Subcutaneous abdominal adipose tissue (tissue), 5 donors: ENCODE data around the gene ZMYND8.
"Not testable (repeated sequence)": the region's sequence is repeated elsewhere in the genome, so short reads cannot be mapped to it uniquely, and the experiment has no call there.

ENCODE experiments used
- H3K27ac ChIP-seq: one replicate; pipeline ENCODE4 v1.7.0; 2013; ENCODE audit warnings: low read depth, mild to moderate bottlenecking, inconsistent platforms, low read length, moderate library complexity
- H3K27me3 ChIP-seq, 5 donors: one replicate each; pipeline ENCODE4 v1.7.0; 2013; ENCODE audit warnings: low read length in 5 of 5, inconsistent platforms in 1 of 5; ENCODE audit not compliant: control insufficient read depth in 5 of 5, insufficient read depth in 4 of 5
- H3K36me3 ChIP-seq, 5 donors: one replicate each; pipeline ENCODE4 v1.7.0; 2013; ENCODE audit warnings: low read length in 5 of 5; ENCODE audit not compliant: control insufficient read depth in 5 of 5, insufficient read depth in 5 of 5
- H3K4me1 ChIP-seq, 5 donors: one replicate each; pipeline ENCODE4 v1.7.0; 2013; ENCODE audit warnings: low read length in 5 of 5, mild to moderate bottlenecking in 3 of 5, moderate library complexity in 1 of 5; ENCODE audit not compliant: control insufficient read depth in 5 of 5, insufficient read depth in 5 of 5
- H3K4me3 ChIP-seq, 5 donors: one replicate each; pipeline ENCODE4 v1.7.0; 2013; ENCODE audit warnings: low read length in 5 of 5, low read depth in 1 of 5
- H3K9ac ChIP-seq, 5 donors: one replicate each; pipeline ENCODE4 v1.7.0; 2013; ENCODE audit warnings: low read length in 5 of 5, mild to moderate bottlenecking in 4 of 5, moderate library complexity in 3 of 5
- H3K9me3 ChIP-seq, 5 donors: one replicate each; pipeline ENCODE4 v1.7.0; 2013; ENCODE audit warnings: low read length in 5 of 5; ENCODE audit not compliant: control insufficient read depth in 5 of 5
- donor health status: healthy.
- donor health status: healthy.
- donor health status: healthy.
- donor health status: healthy.
- donor health status: healthy.

Gene ZMYND8

DNA sequence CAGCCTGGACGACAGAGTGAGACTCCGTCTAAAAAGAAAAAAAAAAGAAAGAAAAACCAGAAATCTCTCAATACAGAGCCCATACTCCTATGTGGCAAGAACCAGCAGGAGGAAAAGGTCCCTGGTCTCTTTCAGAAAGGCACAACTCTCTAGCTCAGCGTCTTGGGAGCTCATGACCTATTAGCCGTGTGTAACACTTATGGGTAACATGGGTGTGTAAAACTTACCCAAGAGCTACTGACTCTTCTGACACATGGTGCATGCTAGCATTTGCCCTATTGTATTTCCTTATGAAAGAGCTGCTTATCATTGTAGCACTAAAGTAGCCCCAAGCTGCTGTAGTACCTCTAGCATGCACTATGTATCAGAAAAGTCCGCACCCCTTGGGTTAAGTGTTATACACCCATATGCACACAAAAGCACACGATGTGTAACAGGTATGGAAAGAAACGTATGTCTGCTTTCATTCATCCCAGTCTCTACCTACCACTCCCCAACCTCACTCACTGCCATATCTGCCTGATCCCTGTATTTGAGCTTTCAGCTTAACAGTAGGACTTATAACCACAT is 85.4 kb downstream of the ZMYND8 start:
- Histone ChIP-seq H3K27me3 (no peaks in the 10 kb centered on the region), H3K9ac (no peak overlapping the region), H3K36me3 (peaks cover 0 to 34% (median 26%) of the 10 kb centered on the region in 5 donors), H3K4me3 (no peak overlapping the region), H3K27ac (no peak overlapping the region), H3K9me3 (no peaks in the 10 kb centered on the region), H3K4me1 (peaks cover 2 to 27% (median 21%) of the 10 kb centered on the region in 5 donors)

DNA sequence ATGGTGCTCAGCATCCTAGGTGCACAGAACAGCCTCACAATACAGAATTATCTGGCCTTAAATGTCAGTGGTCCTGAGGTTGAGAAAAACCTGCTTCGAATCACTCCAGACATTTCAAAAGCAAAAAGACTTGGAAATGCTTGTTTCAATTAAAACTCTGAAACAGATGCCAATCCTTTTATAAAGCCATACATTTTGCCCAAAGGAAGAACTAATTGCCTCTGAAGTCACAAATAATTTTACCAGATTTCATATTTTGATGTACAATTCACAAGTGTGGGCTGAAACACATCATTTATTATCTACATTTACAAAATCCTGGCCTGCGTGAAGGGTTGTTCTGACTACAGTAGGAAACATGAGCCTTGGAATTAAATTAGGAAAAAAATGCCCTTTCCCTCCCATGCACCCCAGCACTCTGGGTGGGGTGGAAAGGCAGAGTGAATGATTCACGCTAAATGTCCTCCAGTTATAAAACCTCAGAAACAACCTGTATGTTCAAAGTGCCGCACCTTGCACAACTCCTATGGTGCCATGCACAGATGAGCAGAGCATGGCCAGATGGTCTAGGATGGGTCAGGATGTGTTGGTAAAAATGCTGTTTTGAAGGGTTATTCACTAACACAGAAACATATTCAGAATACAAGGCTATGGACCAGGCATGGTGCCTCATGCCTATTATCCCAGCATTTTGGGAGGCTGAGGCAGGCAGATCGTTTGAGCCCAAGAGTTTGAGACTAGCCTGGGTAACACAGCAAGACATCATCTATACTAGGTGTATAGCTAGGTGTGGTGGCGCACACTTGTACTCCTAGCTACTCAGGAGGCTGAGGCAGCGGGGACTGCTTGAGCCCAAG is 87.0 kb downstream of the ZMYND8 start:
- Histone ChIP-seq H3K4me3 (no peak overlapping the region), H3K9me3 (no peaks in the 10 kb centered on the region), H3K36me3 (peaks cover 0 to 32% (median 21%) of the 10 kb centered on the region in 5 donors), H3K9ac (no peak overlapping the region), H3K27me3 (no peaks in the 10 kb centered on the region), H3K4me1 (peaks cover 2 to 22% (median 13%) of the 10 kb centered on the region in 5 donors), H3K27ac (no peak overlapping the region)

DNA sequence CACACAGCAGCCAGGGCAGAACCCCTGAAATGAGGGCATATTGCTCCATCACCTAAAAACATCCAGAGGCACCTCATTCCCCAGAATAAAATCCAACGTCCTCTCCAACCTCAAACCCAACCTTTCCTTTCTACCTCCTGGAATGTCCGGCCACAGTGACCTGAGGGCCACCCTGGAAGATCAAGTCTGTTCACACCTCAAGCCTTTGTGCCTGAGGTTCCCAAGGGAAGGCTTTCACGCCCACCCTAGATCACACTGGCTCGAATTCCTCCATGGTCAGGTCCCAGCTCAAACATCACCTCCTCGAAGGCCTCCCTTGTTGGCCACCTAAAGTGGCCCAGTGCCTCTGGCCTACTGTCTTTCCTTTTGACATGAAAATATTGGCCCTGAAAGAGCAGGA is 88.9 kb downstream of the ZMYND8 start:
- Histone ChIP-seq H3K27ac (no peak overlapping the region), H3K4me3 (no peak overlapping the region), H3K27me3 (no peaks in the 10 kb centered on the region), H3K9ac (no peak overlapping the region), H3K4me1 (peaks cover 0 to 14% (median 9%) of the 10 kb centered on the region in 5 donors), H3K9me3 (no peaks in the 10 kb centered on the region), H3K36me3 (peaks cover 0 to 41% (median 22%) of the 10 kb centered on the region in 5 donors)

DNA sequence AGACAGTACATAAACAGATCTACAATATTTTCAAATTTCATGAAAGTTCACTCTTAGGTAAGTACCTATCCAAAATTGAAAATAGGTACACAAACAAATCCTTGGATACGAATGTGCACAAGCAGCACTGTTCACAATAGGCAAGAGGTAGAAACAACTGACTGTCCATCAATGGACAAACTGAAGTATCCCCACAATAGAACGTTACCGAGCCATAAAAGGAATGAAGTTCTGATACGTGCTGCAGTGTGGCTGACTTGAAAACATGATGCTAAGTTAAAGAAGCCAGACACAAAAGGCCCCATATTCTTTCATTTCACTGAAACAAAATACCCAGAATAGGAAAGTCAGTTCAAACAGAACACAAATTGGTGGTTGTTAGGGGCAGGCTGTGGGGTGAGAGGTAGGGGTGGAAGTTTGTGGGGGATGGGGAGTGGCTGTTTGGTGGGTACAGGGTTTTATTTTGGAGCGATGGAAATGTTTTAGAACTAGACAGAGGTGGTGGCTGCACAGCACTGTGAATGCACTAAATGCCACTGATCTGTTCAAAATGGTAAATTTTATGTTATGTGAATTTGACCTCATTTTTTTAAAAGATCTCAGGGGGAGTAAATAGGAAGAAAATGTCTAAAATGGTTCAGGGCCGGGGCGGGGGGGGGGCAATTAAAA is 89.5 kb downstream of the ZMYND8 start:
- H3K9me3 ChIP-seq = no peaks in the 10 kb centered on the region
- H3K36me3 ChIP-seq = peaks cover 0 to 47% (median 27%) of the 10 kb centered on the region in 5 donors
- no peak overlapping the region for H3K27ac ChIP-seq

DNA sequence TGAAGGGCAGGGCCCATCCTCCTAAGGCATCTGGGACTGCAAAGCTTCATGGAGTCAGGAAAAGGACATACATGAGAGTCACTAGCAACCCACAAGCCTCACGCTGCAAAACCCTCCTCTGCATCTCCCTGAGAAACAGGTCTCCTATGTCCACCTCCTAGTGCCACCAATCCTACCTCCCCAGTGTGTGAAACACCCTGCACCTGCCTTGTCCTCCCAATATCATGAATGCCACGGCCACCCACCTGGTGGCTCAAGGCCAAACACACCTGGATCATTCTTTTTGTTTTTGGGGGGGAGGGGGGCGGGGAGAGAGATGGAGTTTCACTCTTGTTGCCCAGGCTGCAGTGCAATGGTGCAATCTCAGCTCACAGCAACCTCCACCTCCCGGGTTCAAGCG is 90.5 kb downstream of the ZMYND8 start:
- Histone ChIP-seq H3K4me3 (no peak overlapping the region), H3K4me1 (peaks cover 0 to 13% (median 9%) of the 10 kb centered on the region in 5 donors), H3K27ac (no peak overlapping the region), H3K36me3 (peaks cover 0 to 54% (median 32%) of the 10 kb centered on the region in 5 donors), H3K27me3 (no peaks in the 10 kb centered on the region), H3K9ac (no peak overlapping the region), H3K9me3 (no peaks in the 10 kb centered on the region)

More for the DNA sequence above, 89.5 kb downstream of the ZMYND8 start:
- Histone ChIP-seq H3K4me1 (peaks cover 0 to 13% (median 9%) of the 10 kb centered on the region in 5 donors), H3K9ac (no peak overlapping the region), H3K4me3 (no peak overlapping the region), H3K27me3 (no peaks in the 10 kb centered on the region)

DNA sequence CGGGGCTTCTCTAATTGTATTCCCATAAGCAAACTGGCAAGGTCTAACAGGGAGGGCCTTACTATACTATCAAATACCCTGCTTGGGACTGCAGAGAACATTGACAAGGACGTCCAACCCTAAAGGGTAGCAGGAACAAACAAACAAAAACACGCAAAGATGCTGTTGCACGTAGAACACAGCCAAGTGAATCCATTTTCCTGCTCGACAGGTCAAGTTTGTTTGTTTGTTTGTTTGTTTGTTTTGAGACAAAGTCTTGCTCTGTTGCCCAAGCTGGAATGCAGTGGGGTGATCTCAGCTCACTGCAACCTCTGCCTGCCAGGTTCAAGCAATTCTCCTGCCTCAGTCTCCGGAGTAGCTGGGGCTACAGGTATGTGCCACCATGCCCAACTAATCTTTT is 91.3 kb downstream of the ZMYND8 start:
- H3K36me3 ChIP-seq = peaks cover 0 to 61% (median 36%) of the 10 kb centered on the region in 5 donors
- H3K9me3 ChIP-seq = no peaks in the 10 kb centered on the region
- H3K9ac ChIP-seq = no peak overlapping the region
- no peak overlapping the region for H3K4me3 ChIP-seq
- H3K4me1 ChIP-seq = peaks cover 0 to 13% (median 9%) of the 10 kb centered on the region in 5 donors
- H3K27ac ChIP-seq = no peak overlapping the region
- H3K27me3 ChIP-seq = no peaks in the 10 kb centered on the region

DNA sequence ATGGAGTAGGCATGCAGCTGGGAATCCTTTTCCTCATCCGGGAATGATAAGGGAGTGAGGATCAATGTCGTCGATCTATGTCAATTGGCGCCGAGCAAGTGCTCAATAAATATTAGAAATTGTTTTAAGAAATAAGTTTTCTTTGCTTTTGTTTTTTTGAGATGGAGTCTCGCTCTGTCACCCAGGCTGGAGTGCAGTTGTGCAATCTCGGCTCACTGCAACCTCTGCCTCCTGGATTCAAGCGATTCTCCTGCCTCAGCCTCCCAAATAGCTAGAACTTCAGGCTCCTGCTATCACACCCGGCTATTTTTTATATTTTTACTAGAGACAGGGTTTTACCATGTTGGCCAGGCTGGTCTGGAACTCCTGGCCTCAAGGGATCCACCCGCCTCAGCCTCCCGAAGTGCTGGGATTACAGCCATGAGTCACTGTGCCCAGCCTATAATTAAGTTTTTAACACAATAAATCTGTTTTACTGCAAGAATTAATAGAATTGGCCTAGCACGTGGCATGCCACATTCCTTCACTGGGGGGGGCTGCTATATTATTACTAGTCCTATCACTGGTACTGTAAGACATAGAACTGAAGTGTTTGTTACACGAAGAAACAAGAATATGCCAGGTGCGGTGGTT is 92.2 kb downstream of the ZMYND8 start:
- not testable (repeated sequence) for H3K9me3 ChIP-seq, H3K27me3 ChIP-seq, H3K27ac ChIP-seq, H3K4me3 ChIP-seq, H3K9ac ChIP-seq
- Histone ChIP-seq H3K4me1 (peaks cover 0 to 13% (median 9%) of the 10 kb centered on the region in 5 donors), H3K36me3 (peaks cover 0 to 63% (median 38%) of the 10 kb centered on the region in 5 donors)

DNA sequence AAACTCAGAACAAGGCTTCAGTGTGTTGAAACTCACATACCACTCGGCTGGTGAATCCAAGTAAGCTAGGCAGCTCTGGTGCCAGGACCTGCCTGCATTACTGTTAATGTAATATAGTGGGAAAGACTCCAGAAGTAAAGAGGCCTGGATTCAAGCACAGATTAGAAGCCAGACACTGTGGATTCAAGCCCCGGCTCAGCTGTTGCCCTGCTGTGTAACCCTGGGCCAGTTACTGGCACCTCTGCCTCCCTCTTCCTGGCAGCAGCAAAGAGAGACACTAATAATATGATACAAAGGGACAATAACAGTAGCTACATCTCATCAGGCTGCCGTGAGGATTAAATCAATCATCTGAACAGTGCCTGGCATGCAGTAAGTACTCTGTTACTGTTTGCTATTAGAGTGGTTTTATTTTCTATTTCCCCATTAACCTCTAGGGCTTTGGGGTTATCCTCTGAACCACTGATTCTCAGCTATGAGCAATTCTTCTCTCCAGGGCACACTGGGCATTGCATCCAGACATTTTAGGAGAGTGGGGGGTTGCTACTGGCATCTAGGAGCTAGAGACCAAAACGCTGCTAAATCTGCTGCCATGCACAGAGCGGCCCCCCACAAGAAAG is 92.9 kb downstream of the ZMYND8 start:
- peaks cover 0 to 62% (median 42%) of the 10 kb centered on the region in 5 donors for H3K36me3 ChIP-seq
- peaks cover 5 to 20% (median 14%) of the 10 kb centered on the region in 5 donors for H3K4me1 ChIP-seq
- H3K9ac ChIP-seq = peak overlapping the region in 2 of 5 donors; percentile 41 to 43
- H3K4me3 ChIP-seq = no peak overlapping the region
- H3K27ac ChIP-seq = no peak overlapping the region
- no peaks in the 10 kb centered on the region for H3K27me3 ChIP-seq
- H3K9me3 ChIP-seq = no peaks in the 10 kb centered on the region

DNA sequence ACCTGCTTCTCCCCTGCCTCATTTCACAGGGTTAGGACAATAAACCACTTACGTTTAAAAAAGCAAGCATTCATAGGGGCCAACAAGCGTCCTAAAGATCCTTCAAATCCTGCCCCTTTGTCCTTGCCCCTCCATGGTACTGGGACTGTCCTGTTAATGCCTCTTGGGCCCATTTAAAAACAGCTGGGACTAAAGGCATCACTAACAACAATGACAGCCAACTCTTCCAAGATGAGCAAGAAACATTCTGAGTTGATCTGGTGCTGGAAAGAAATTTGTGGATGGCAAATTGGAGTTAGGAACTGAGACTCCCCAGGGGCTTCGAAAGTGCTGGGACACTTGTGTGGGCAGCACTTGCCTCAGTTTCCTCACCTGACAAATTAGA is 93.4 kb downstream of the ZMYND8 start:
- H3K36me3 ChIP-seq = peaks cover 0 to 63% (median 42%) of the 10 kb centered on the region in 5 donors
- H3K4me1 ChIP-seq = peaks cover 5 to 24% (median 17%) of the 10 kb centered on the region in 5 donors
- H3K4me3 ChIP-seq = no peak overlapping the region
- H3K9ac ChIP-seq = peak overlapping the region in 2 of 5 donors; percentile 0 to 41
- no peak overlapping the region for H3K27ac ChIP-seq
- no peaks in the 10 kb centered on the region for H3K9me3 ChIP-seq
- H3K27me3 ChIP-seq = no peaks in the 10 kb centered on the region
